ENCODE results near the gene MR1.
A peak's percentile ranks its signal among the peaks of the same experiment; 100 is the strongest.

Gene MR1

DNA sequence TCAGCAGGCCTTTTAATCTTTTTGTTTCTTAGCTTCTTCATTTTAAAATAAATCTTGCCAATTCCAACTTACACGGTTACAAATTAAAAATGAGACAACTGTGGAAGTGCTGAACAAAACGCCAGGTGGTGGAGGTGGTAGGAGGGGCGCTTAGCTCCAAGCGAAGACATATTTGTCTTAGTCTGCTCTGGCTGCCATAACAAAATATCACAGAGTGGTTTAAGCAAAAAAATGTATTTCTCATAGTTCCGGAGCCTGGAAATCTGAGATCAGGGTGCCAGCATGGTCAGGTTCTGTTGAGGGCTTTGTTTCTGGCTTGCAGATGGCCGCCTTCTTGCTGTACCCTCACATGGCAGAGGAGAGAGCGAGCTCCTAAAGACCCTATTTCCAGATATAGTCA is 69.6 kb downstream of the MR1 start:
- POLR2A ChIA-PET = interaction anchor here (0.9 to 9.2 kb wide), 3 partner anchors 11 to 32 kb away, joined by 5 to 111 read pairs (median 17); partner anchors contain the start of gene IER5
- CTCF ChIA-PET = interaction anchor here (0.5 to 3.2 kb wide), 4 partner anchors 11 to 621 kb away, joined by 3 to 14 read pairs (median 4); no protein-coding TSS in a partner anchor
- Histone ChIP-seq H3K4me1 (ENCODE audit: control insufficient read depth, insufficient read depth, low read length) (peaks cover 39% of the 10 kb centered on the region; the same call in 1 of the 2 replicates), H3K27ac (ENCODE audit: extremely low read depth, low read depth, low read length) (no peak overlapping the region), H3K9me3 (ENCODE audit: control insufficient read depth, insufficient read depth, low read depth, low read length) (no peaks in the 10 kb centered on the region), H3K4me3 (ENCODE audit: low read depth, low read length) (no peak overlapping the region), H3K36me3 (ENCODE audit: control insufficient read depth in 2 of 2, insufficient read depth in 1 of 2, low read length in 2 of 2) (no peaks in the 10 kb centered on the region)
- no peak for TF ChIP-seq KLF8 (tag by site-specific recombination; IDR thresholded peaks at IDR 0.05)
- no peak for TF ChIP-seq SALL2 (tag by site-specific recombination; IDR thresholded peaks at IDR 0.05; ENCODE audit: borderline replicate concordance)
- no peak for TF ChIP-seq ZNF174 (tag by site-specific recombination; IDR thresholded peaks at IDR 0.05)
- TF ChIP-seq ZNF169 (tag by site-specific recombination; IDR thresholded peaks at IDR 0.05) = no peak
- TF ChIP-seq ZNF660 (tag by site-specific recombination; IDR thresholded peaks at IDR 0.05) = no peak
- TF ChIP-seq, protein P1, sequence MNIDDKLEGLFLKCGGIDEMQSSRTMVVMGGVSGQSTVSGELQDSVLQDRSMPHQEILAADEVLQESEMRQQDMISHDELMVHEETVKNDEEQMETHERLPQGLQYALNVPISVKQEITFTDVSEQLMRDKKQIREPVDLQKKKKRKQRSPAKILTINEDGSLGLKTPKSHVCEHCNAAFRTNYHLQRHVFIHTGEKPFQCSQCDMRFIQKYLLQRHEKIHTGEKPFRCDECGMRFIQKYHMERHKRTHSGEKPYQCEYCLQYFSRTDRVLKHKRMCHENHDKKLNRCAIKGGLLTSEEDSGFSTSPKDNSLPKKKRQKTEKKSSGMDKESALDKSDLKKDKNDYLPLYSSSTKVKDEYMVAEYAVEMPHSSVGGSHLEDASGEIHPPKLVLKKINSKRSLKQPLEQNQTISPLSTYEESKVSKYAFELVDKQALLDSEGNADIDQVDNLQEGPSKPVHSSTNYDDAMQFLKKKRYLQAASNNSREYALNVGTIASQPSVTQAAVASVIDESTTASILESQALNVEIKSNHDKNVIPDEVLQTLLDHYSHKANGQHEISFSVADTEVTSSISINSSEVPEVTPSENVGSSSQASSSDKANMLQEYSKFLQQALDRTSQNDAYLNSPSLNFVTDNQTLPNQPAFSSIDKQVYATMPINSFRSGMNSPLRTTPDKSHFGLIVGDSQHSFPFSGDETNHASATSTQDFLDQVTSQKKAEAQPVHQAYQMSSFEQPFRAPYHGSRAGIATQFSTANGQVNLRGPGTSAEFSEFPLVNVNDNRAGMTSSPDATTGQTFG (tag by site-specific recombination; IDR thresholded peaks at IDR 0.05; ENCODE audit: borderline replicate concordance) = no peak
- TF ChIP-seq, protein P2, sequence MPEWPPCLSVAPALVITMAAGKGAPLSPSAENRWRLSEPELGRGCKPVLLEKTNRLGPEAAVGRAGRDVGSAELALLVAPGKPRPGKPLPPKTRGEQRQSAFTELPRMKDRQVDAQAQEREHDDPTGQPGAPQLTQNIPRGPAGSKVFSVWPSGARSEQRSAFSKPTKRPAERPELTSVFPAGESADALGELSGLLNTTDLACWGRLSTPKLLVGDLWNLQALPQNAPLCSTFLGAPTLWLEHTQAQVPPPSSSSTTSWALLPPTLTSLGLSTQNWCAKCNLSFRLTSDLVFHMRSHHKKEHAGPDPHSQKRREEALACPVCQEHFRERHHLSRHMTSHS (tag by site-specific recombination; IDR thresholded peaks at IDR 0.05) = no peak
- no peak for TF ChIP-seq ZNF626 (tag by site-specific recombination; IDR thresholded peaks at IDR 0.05)
- TF ChIP-seq ZNF571 (tag by site-specific recombination; IDR thresholded peaks at IDR 0.05) = no peak
- TF ChIP-seq BCL11A (tag by site-specific recombination; IDR thresholded peaks at IDR 0.05; ENCODE audit: low read depth) = no peak
- TF ChIP-seq REPIN1 (tag by site-specific recombination; IDR thresholded peaks at IDR 0.05; ENCODE audit: low read depth) = no peak
- TF ChIP-seq ZBTB20 (tag by site-specific recombination; IDR thresholded peaks at IDR 0.05) = no peak
- TF ChIP-seq ZNF585B (tag by site-specific recombination; IDR thresholded peaks at IDR 0.05) = no peak
- TF ChIP-seq ZNF555 (tag by site-specific recombination; conservative IDR thresholded peaks at IDR 0.05) = no peak

DNA sequence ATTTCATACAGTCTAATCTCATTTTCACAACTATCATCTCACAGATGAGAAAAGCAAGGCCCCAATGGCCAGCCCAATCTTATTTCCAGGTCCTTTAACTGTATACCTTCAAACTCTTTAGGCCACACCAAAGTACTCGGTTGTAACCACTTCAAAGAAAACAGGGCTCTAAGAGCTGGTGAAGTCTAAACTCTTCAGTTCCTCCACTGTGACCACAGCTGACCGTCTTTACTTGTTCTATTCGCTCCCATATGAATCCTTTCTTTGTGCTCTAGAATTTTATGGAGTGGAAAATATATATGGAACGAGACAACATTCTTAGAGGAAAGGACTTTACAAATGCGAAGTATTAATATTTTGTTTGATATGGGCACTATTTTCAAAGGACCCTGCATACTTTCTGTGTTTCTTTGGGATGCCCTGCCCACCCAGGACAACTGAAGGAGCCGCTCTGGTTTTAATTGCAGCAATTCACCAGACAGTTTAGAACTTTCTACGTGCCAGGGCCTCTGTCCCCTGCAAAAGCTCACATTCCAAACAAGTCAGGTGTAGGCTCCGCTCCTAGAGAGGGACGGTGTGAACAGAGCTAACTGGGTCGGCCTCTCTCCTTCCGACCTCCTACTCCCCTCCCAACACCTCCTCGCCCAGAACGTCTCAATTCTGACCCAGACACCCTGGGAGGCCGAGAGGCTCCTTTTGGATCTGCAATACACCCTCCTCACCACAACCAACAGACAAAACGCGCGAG is 70.4 kb downstream of the MR1 start:
- no peaks in the 10 kb centered on the region for H3K9me3 ChIP-seq (ENCODE audit: control insufficient read depth, insufficient read depth, low read depth, low read length)
- H3K4me1 ChIP-seq (ENCODE audit: control insufficient read depth, insufficient read depth, low read length) = peaks cover 39% of the 10 kb centered on the region; the same call in 1 of the 2 replicates
- H3K27ac ChIP-seq (ENCODE audit: extremely low read depth, low read depth, low read length) = peak overlapping the region; percentile 89
- H3K4me3 ChIP-seq (ENCODE audit: low read depth, low read length) = peak overlapping the region; percentile 57
- POLR2A ChIA-PET = interaction anchor here (1.1 to 9.2 kb wide), 11 partner anchors 7 to 37 kb away, joined by 6 to 111 read pairs (median 12); partner anchors contain the start of gene IER5
- TF ChIP-seq ZNF10 (tag by site-specific recombination; IDR thresholded peaks at IDR 0.05) (0 out of 2 replicates have a peak, but pooled peaks have one; percentile 23), ZNF670 (tag by site-specific recombination; IDR thresholded peaks at IDR 0.05; ENCODE audit: low read depth) (no peak), ZSCAN16 (tag by site-specific recombination; IDR thresholded peaks at IDR 0.05) (no peak), RBAK (tag by site-specific recombination; IDR thresholded peaks at IDR 0.05) (no peak), EGR2 (tag by site-specific recombination; IDR thresholded peaks at IDR 0.05; ENCODE audit: low read depth) (peak; percentile 46)
- TF ChIP-seq, protein P3, sequence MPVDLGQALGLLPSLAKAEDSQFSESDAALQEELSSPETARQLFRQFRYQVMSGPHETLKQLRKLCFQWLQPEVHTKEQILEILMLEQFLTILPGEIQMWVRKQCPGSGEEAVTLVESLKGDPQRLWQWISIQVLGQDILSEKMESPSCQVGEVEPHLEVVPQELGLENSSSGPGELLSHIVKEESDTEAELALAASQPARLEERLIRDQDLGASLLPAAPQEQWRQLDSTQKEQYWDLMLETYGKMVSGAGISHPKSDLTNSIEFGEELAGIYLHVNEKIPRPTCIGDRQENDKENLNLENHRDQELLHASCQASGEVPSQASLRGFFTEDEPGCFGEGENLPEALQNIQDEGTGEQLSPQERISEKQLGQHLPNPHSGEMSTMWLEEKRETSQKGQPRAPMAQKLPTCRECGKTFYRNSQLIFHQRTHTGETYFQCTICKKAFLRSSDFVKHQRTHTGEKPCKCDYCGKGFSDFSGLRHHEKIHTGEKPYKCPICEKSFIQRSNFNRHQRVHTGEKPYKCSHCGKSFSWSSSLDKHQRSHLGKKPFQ (tag by site-specific recombination; IDR thresholded peaks at IDR 0.05) = peak; percentile 70
- no peaks in the 10 kb centered on the region for H3K36me3 ChIP-seq (ENCODE audit: control insufficient read depth in 2 of 2, insufficient read depth in 1 of 2, low read length in 2 of 2)
- CTCF ChIA-PET = interaction anchor here (0.5 to 3.2 kb wide), 8 partner anchors 8 to 222 kb away, joined by 3 to 14 read pairs (median 4); no protein-coding TSS in a partner anchor

All from HEK293 (cell line).